Measurements from ENCODE around the gene KRTAP4-12. TPM values are rescaled to one million over a fixed set of nuclear protein-coding genes. Genes with fewer than 3 reads are reported as not detected.

The KRTAP4-12 gene
- total and polyA plus RNA-seq, 10 of the 15 experiments (the other 5 are each of a cell fraction or from before 2014, with no cell fraction given): not detected

DNA sequence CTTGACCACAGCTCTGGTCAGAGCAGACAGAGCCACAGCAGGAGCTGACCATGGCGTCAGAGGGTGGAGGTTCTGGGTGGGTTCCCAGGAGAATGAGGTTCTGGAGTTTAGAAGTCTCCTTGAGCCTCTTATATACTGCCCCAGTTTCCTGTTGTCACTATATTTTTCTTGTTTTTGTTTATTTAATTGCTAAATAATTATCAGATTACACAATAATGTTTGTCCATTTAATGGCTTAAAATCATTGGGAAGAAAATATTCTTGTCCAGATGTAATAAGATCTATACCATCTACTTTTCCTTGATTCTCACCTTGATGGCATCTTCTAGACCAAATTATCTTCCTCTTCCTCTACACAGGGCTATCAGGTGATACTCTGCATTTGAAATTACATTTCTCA lies 44.1 kb upstream of the KRTAP4-12 start, which contains the start of gene KRTAP4-3:
Gene KRTAP4-3, minus strand, starts transcription at position 101 of the 400 bp plus-strand sequence. Its CDS starts 49 bp downstream, at position 52.
- Histone ChIP-seq H3K36me3 (ENCODE audit: control insufficient read depth in 2 of 2, insufficient read depth in 2 of 2, low read length in 1 of 2) (no peaks in the 10 kb centered on the region), H3K4me2 (ENCODE audit: control insufficient read depth, insufficient read depth) (no peak within 1 kb of the TSS), H4K20me1 (ENCODE audit: control insufficient read depth, insufficient read depth) (no peaks in the 10 kb centered on the region), H3K27me3 (replicated peaks in 1 of 2; ENCODE audit: control insufficient read depth in 2 of 2, insufficient read depth in 2 of 2, low read length in 1 of 2) (no peaks in the 10 kb centered on the region; a peak in 1 of 4 replicates), H2AFZ (ENCODE audit: control insufficient read depth, low read depth, low read length) (no peak within 1 kb of the TSS), H3K4me3 (no peak within 1 kb of the TSS), H3K9ac (ENCODE audit: control insufficient read depth, insufficient read depth, low read length) (no peak within 1 kb of the TSS), H3K79me2 (ENCODE audit: control insufficient read depth, insufficient read depth, low read length) (no peaks in the 10 kb centered on the region), H3K9me3 (replicated peaks; ENCODE audit: control insufficient read depth, insufficient read depth, low read length) (no peaks in the 10 kb centered on the region), H3K27ac (ENCODE audit: control insufficient read depth, insufficient read depth) (no peak within 1 kb of the TSS), H3K4me1 (ENCODE audit: control insufficient read depth, insufficient read depth, low read length) (no peaks in the 10 kb centered on the region)
- no TSS peak for BruUV-seq (replicated peaks)
- ATAC-seq (no peak), DNase-seq (ENCODE audit: low read depth, low spot score) (no peak), FAIRE-seq (no peak)
- TF ChIP-seq SMC3 (IDR thresholded peaks at IDR 0.05; ENCODE audit: borderline replicate concordance, low read length) (no peak), NR2C2 (IDR thresholded peaks at IDR 0.05; ENCODE audit: borderline replicate concordance, control insufficient read depth, insufficient read length, low read depth) (no peak), ETV6 (conservative IDR thresholded peaks at IDR 0.05 in 1 of 2, IDR thresholded peaks at IDR 0.05 in 1 of 2; ENCODE audit: borderline replicate concordance in 1 of 2, low read depth in 1 of 2) (no peak), POLR2AphosphoS5 (IDR thresholded peaks at IDR 0.05; ENCODE audit: low read length) (no peak), FOS (IDR thresholded peaks at IDR 0.05; ENCODE audit: borderline replicate concordance, extremely low read depth, insufficient read length) (no peak), RUNX3 (IDR thresholded peaks at IDR 0.05; ENCODE audit: low read length) (no peak), RELA (IDR thresholded peaks at IDR 0.05; ENCODE audit: borderline replicate concordance, partially characterized antibody) (no peak), GABPA (IDR thresholded peaks at IDR 0.05; ENCODE audit: low read depth) (no peak), MXI1 (IDR thresholded peaks at IDR 0.05; ENCODE audit: low read depth, low read length) (no peak), ZNF384 (IDR thresholded peaks at IDR 0.05; ENCODE audit: borderline replicate concordance, low read depth, low read length) (no peak), HDGF (IDR thresholded peaks at IDR 0.05) (no peak), NR2F1 (conservative IDR thresholded peaks at IDR 0.05) (no peak), IKZF2 (IDR thresholded peaks at IDR 0.05) (no peak), CBFB (IDR thresholded peaks at IDR 0.05; ENCODE audit: low read depth) (no peak), JUND (IDR thresholded peaks at IDR 0.05; ENCODE audit: low read depth, low read length) (no peak)
- TF ChIP-seq, protein P1, sequence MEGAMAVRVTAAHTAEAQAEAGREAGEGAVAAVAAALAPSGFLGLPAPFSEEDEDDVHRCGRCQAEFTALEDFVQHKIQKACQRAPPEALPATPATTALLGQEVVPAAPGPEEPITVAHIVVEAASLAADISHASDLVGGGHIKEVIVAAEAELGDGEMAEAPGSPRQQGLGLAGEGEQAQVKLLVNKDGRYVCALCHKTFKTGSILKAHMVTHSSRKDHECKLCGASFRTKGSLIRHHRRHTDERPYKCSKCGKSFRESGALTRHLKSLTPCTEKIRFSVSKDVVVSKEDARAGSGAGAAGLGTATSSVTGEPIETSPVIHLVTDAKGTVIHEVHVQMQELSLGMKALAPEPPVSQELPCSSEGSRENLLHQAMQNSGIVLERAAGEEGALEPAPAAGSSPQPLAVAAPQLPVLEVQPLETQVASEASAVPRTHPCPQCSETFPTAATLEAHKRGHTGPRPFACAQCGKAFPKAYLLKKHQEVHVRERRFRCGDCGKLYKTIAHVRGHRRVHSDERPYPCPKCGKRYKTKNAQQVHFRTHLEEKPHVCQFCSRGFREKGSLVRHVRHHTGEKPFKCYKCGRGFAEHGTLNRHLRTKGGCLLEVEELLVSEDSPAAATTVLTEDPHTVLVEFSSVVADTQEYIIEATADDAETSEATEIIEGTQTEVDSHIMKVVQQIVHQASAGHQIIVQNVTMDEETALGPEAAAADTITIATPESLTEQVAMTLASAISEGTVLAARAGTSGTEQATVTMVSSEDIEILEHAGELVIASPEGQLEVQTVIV (IDR thresholded peaks at IDR 0.05; ENCODE audit: borderline replicate concordance, partially characterized antibody): no peak
- in situ Hi-C loops (cut with MboI): no loop called here
- intact Hi-C loops (cut with micrococcal nuclease; ENCODE audit: unreplicated experiment): no loop called here
- ChIA-PET SMC1A (ENCODE audit: uncharacterized antibody, unreplicated experiment) (no interaction called here), RAD21 (ENCODE audit: unreplicated experiment) (no interaction called here), CTCF (no interaction called here), POLR2A (no interaction called here)
- 0% methylated on average over 1 of the region's 1 CpG for WGBS (ENCODE audit: insufficient coverage, insufficient replicate concordance, low lambda C conversion rate, missing lambda C conversion rate)

Data from GM12878 (cell line).